ENCODE results near the gene COPS7B. TPM values are rescaled to one million over a fixed set of nuclear protein-coding genes. Genes with fewer than 3 reads are reported as not detected.

Gene COPS7B
- total RNA-seq, 1 donor from 2014 or later: 58.4 TPM

DNA sequence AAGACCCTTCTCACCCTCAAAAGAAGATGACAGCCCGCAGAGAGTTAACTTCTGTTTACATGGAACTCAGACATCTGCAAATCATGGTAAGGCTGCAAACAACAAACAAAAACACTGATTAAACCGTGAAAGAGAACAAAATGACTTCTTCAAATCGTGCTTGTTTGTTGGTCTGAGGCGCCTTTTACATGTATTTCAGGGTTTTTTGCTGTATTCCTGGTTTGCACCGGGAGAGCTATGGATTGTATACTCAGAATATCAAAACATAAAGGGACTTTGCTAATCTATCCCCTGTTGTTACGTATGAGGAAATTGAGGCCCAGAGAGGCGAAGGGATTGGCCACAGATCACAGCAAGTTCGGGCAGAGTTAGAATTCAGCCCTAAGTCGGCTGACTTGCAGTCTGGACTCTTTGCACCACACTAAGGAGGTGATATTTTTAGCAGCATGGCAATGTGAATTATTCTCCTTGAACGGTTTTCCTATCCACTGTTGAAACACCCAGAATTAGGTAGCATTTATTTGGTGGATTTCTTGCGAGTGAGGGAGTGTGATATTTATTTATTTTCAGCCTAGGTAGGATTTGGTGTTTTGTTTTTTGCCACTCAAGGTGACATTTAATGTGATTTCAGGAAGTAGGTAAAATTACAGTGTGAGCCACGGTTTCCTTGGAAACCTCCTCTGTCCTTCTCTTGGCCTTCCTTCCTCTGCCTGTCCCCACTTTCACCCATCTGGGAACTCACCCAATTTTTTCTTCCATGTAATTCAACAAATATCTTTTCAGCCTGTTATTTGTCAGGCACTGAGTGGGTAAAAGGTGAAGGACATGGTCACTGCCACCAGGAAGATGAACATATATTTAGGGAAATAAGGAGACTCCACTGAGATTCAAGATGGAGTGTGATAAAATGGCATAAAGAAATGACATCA, 4.2 kb upstream of the COPS7B start:
- Mint-ChIP-seq H3K9me3 (ENCODE audit: low read depth) (no peaks in the 10 kb centered on the region), H3K4me3 (ENCODE audit: low read depth) (peak overlapping the region; percentile 96), H3K36me3 (ENCODE audit: insufficient read depth) (no peaks in the 10 kb centered on the region), H3K27me3 (no peaks in the 10 kb centered on the region), H3K27ac (peak overlapping the region; percentile 97), H3K4me1 (ENCODE audit: low read depth) (peaks cover 32% of the 10 kb centered on the region)
- DNase-seq (ENCODE audit: low spot score, unreplicated experiment): no peak
- TF ChIP-seq, protein P1, sequence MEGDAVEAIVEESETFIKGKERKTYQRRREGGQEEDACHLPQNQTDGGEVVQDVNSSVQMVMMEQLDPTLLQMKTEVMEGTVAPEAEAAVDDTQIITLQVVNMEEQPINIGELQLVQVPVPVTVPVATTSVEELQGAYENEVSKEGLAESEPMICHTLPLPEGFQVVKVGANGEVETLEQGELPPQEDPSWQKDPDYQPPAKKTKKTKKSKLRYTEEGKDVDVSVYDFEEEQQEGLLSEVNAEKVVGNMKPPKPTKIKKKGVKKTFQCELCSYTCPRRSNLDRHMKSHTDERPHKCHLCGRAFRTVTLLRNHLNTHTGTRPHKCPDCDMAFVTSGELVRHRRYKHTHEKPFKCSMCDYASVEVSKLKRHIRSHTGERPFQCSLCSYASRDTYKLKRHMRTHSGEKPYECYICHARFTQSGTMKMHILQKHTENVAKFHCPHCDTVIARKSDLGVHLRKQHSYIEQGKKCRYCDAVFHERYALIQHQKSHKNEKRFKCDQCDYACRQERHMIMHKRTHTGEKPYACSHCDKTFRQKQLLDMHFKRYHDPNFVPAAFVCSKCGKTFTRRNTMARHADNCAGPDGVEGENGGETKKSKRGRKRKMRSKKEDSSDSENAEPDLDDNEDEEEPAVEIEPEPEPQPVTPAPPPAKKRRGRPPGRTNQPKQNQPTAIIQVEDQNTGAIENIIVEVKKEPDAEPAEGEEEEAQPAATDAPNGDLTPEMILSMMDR (IDR thresholded peaks at IDR 0.05; ENCODE audit: unreplicated experiment): no peak

DNA sequence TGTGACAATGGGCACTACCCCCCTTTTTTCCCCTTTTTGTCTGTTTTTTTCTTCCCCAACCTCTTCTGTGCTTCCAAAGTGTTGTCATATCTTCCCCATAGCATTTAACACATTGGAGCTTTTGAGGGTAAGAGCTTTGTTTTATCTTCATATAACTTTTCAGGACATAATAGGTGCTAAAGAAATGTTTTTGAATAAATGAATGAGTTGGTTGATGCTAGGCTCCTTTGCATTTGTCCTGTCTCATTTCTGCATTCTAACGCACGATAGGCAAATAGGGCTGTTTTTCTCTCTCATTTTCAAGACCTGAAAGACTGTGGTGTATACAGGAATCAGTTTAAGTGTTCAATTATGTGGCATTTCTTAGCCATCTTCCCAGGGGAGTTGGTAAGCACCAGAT, 832 bp upstream of the COPS7B start:
- TF ChIP-seq, protein P1 (IDR thresholded peaks at IDR 0.05; ENCODE audit: unreplicated experiment): no peak
- H3K27ac Mint-ChIP-seq: peak overlapping the region; percentile 98
- no peaks in the 10 kb centered on the region for H3K9me3 Mint-ChIP-seq (ENCODE audit: low read depth)
- peak overlapping the region; percentile 79 for H3K4me3 Mint-ChIP-seq (ENCODE audit: low read depth)
- H3K4me1 Mint-ChIP-seq (ENCODE audit: low read depth): peaks cover 32% of the 10 kb centered on the region
- peaks cover 5% of the 10 kb centered on the region for H3K36me3 Mint-ChIP-seq (ENCODE audit: insufficient read depth)
- no peaks in the 10 kb centered on the region for H3K27me3 Mint-ChIP-seq
- no peak for DNase-seq (ENCODE audit: low spot score, unreplicated experiment)

DNA sequence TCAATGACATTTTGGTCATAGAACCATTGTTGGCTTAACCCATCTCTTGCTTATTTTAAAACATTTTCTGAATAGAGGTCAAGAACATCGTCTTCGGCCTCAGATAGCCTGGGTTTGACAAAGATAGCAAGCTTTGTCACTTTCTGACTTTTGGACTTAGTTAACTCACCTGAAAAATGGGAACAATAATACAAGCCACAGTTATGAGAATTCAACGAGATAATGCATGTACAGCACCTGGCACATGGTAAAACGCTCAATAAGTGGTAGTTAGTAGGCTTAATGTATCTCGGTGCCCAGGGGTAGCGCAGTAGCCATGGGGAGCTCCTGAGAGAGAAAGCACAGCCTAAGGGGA, 446 bp upstream of the COPS7B start:
- H3K27ac Mint-ChIP-seq: peak overlapping the region; percentile 98
- peak overlapping the region; percentile 79 for H3K4me3 Mint-ChIP-seq (ENCODE audit: low read depth)
- no peak for DNase-seq (ENCODE audit: low spot score, unreplicated experiment)
- H3K4me1 Mint-ChIP-seq (ENCODE audit: low read depth): peaks cover 32% of the 10 kb centered on the region
- no peaks in the 10 kb centered on the region for H3K9me3 Mint-ChIP-seq (ENCODE audit: low read depth)
- H3K36me3 Mint-ChIP-seq (ENCODE audit: insufficient read depth): peaks cover 5% of the 10 kb centered on the region
- TF ChIP-seq, protein P1 (IDR thresholded peaks at IDR 0.05; ENCODE audit: unreplicated experiment): no peak
- H3K27me3 Mint-ChIP-seq: no peaks in the 10 kb centered on the region

DNA sequence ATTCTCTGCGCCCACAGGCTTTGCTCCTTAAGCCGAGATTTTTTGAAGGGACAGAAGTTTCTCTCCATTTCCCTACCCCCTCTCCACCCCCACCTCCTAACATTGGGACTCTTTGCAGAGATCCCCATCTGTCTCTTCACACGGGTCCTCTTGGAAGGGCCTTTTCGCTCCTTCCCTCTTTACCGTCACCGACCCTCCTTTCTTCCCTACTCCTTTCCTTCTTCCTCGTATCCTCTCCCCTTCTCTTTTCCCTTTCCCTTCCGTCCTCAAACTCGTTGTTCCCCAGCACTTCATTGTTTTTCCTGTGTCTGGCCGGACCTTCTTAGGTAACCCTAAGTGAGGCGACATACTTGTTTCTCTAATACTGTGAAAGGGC, 660 bp downstream of the COPS7B start:
- DNase-seq (ENCODE audit: low spot score, unreplicated experiment): no peak
- peak overlapping the region; percentile 90 for H3K27ac Mint-ChIP-seq

DNA sequence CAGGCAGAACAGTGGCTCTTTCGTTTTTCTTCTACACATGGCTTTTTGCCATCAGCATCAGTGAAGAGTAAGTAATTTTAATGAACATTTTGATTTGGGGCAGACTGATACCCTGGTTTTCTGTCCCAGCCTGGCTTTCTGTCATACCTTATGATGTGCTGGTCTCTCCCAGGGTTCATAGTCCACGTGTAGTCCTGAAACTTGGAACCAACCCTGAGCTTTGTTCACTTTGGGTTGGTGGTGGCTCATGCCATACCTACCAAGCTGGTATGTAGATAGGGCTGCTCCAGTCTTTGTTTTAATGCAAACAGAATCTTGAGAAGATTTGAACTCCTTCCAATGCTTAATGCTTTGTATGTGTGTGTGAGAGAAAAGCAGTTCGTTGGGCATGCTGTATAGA, 4.9 kb downstream of the COPS7B start:
- TF ChIP-seq, protein P1 (IDR thresholded peaks at IDR 0.05; ENCODE audit: unreplicated experiment): no peak
- no peak for DNase-seq (ENCODE audit: low spot score, unreplicated experiment)
- no peak overlapping the region for H3K4me3 Mint-ChIP-seq (ENCODE audit: low read depth)
- H3K4me1 Mint-ChIP-seq (ENCODE audit: low read depth): peaks cover 8% of the 10 kb centered on the region
- peaks cover 14% of the 10 kb centered on the region for H3K36me3 Mint-ChIP-seq (ENCODE audit: insufficient read depth)
- no peaks in the 10 kb centered on the region for H3K27me3 Mint-ChIP-seq
- H3K27ac Mint-ChIP-seq: no peak overlapping the region
- no peaks in the 10 kb centered on the region for H3K9me3 Mint-ChIP-seq (ENCODE audit: low read depth)

More for the DNA sequence above, 660 bp downstream of the COPS7B start:
- Mint-ChIP-seq H3K4me1 (ENCODE audit: low read depth) (peaks cover 29% of the 10 kb centered on the region), H3K9me3 (ENCODE audit: low read depth) (no peaks in the 10 kb centered on the region), H3K36me3 (ENCODE audit: insufficient read depth) (peaks cover 5% of the 10 kb centered on the region), H3K4me3 (ENCODE audit: low read depth) (peak overlapping the region; percentile 79), H3K27me3 (no peaks in the 10 kb centered on the region)
- TF ChIP-seq, protein P1 (IDR thresholded peaks at IDR 0.05; ENCODE audit: unreplicated experiment): no peak
